Measurements from ENCODE around the gene LILRB4. TPM values are rescaled to one million over a fixed set of nuclear protein-coding genes. Genes with fewer than 3 reads are reported as not detected.
"Not testable (repeated sequence)": the region's sequence is repeated elsewhere in the genome, so short reads cannot be mapped to it uniquely, and the experiment has no call there.

LILRB4 gene
- total and polyA plus RNA-seq, 11 donors: 0.69 to 40.9 (median 2.0) TPM

GRCh38 chr19:54638683-54639082, 24.1 kb upstream of the LILRB4 start:
- WGBS, 4 donors: 90 to 93% (median 92%) methylated on average over 18 of the region's 18 CpGs
- no peak for ATAC-seq
- no peaks in the 10 kb centered on the region for H3K4me1 ChIP-seq
- intact Hi-C loops (cut with DNase I): loop anchor here in 1 of 10 donors (10.0 kb wide), 1 partner anchor 344 kb away; no protein-coding TSS in a partner anchor
- DNase-seq: no peak
- H3K36me3 ChIP-seq: no peaks in the 10 kb centered on the region
- no peaks in the 10 kb centered on the region for H3K9me3 ChIP-seq
- no peak overlapping the region for H3K4me3 ChIP-seq
- TF ChIP-seq POLR2A (IDR thresholded peaks at IDR 0.05) (no peak), CTCF (IDR thresholded peaks at IDR 0.05) (no peak)
- H3K27ac ChIP-seq: no peak overlapping the region
- peaks cover 0 to 17% (median 0%) of the 10 kb centered on the region in 9 donors for H3K27me3 ChIP-seq

GRCh38 chr19:54642953-54643352, 19.8 kb upstream of the LILRB4 start:
- H3K36me3 ChIP-seq; H3K9me3 ChIP-seq; H3K4me3 ChIP-seq; DNase-seq; intact Hi-C loops (cut with DNase I); H3K4me1 ChIP-seq: not testable (repeated sequence)
- Histone ChIP-seq H3K27ac (peak overlapping the region in 1 of 12 donors; percentile 69), H3K27me3 (peaks cover 0 to 16% (median 0%) of the 10 kb centered on the region in 9 donors)
- 44 to 80% (median 64%) methylated on average over 5 of the region's 5 CpGs for WGBS, 4 donors
- peak in 1 of 4 donors; percentile 37 for ATAC-seq

- H3K4me1 ChIP-seq; intact Hi-C loops (cut with DNase I); H3K9me3 ChIP-seq; H3K4me3 ChIP-seq; H3K36me3 ChIP-seq; DNase-seq: not testable (repeated sequence)
- Histone ChIP-seq H3K27ac (peak overlapping the region in 1 of 12 donors; percentile 82), H3K27me3 (peaks cover 0 to 16% (median 0%) of the 10 kb centered on the region in 9 donors)
- WGBS, 4 donors: 43 to 76% (median 67%) methylated on average over 4 to 6 of the region's 6 CpGs
- ATAC-seq: peak in 3 of 4 donors; percentile 51 to 65 (median 59)
Observed at GRCh38 chr19:54643583-54643982, 19.2 kb upstream of the LILRB4 start.

DNA sequence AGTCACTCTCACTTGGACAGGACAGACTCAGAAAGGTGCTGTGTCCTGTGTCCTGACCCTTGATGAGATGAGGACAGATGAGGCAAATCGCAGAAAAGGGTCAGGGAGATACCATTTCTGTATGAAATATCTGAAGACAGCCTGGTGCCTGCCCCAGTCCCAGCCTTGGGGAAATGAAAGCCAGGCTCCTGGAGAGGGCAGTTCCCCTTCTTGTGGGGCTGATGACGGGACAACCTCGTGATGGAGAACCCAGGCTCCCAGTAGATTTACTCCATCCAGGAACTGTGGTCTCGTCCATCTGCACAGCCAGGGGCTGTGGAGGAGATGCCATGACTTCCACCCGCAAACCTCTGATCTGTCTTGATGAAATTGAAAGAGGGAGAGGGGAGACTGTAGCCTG, 18.7 kb upstream of the LILRB4 start:
- intact Hi-C loops (cut with DNase I): no loop called here

GRCh38 chr19:54646331-54646841, 16.4 kb upstream of the LILRB4 start:
- no peaks in the 10 kb centered on the region for H3K9me3 ChIP-seq
- 85 to 91% (median 87%) methylated on average over 19 of the region's 19 CpGs for WGBS, 4 donors
- no peak for ATAC-seq

More for the DNA sequence above, 18.7 kb upstream of the LILRB4 start:
- Histone ChIP-seq H3K27me3 (peaks cover 0 to 16% (median 0%) of the 10 kb centered on the region in 9 donors), H3K9me3 (no peaks in the 10 kb centered on the region), H3K27ac (peak overlapping the region in 1 of 12 donors; percentile 82), H3K4me3 (peak overlapping the region in 1 of 12 donors; percentile 20), H3K4me1 (no peaks in the 10 kb centered on the region), H3K36me3 (no peaks in the 10 kb centered on the region)
- DNase-seq: peak in 3 of 5 donors; percentile 20 to 66 (median 49)
- TF ChIP-seq POLR2A (IDR thresholded peaks at IDR 0.05) (no peak), CTCF (IDR thresholded peaks at IDR 0.05) (no peak)
- WGBS, 4 donors: 54 to 72% (median 57%) methylated on average over 4 to 5 of the region's 5 CpGs
- peak in 3 of 4 donors; percentile 71 to 88 (median 81) for ATAC-seq

More at GRCh38 chr19:54646331-54646841, 16.4 kb upstream of the LILRB4 start:
- TF ChIP-seq POLR2A (IDR thresholded peaks at IDR 0.05) (no peak), CTCF (IDR thresholded peaks at IDR 0.05) (no peak)
- intact Hi-C loops (cut with DNase I): no loop called here
- no peaks in the 10 kb centered on the region for H3K4me1 ChIP-seq
- peaks cover 0 to 10% (median 0%) of the 10 kb centered on the region in 9 donors for H3K27me3 ChIP-seq
- no peak overlapping the region for H3K27ac ChIP-seq
- H3K36me3 ChIP-seq: no peaks in the 10 kb centered on the region
- DNase-seq: no peak
- no peak overlapping the region for H3K4me3 ChIP-seq
